GDM1 (cell line): ENCODE data around the gene GALNT5.
"Not testable (repeated sequence)": the region's sequence is repeated elsewhere in the genome, so short reads cannot be mapped to it uniquely, and the experiment has no call there.

ENCODE experiments used
- DNase-seq: peaks from one replicate; lab custom pipeline; 2025; lab: John Stamatoyannopoulos, UW

Gene GALNT5

GRCh38 chr2:157327621-157328500 is 70.4 kb downstream of the GALNT5 start:
- DNase-seq = peak; percentile 65

- no peak for DNase-seq
Measured at GRCh38 chr2:157329524-157329923, 72.0 kb downstream of the GALNT5 start.

GRCh38 chr2:157333304-157334047 is 76.0 kb downstream of the GALNT5 start:
- DNase-seq = no peak

GRCh38 chr2:157334335-157334734 is 76.8 kb downstream of the GALNT5 start:
- DNase-seq = no peak

- no peak for DNase-seq
Measured at GRCh38 chr2:157334797-157335196, 77.3 kb downstream of the GALNT5 start.

GRCh38 chr2:157336137-157337010 is 78.9 kb downstream of the GALNT5 start:
- DNase-seq = no peak

GRCh38 chr2:157337978-157338377 is 80.5 kb downstream of the GALNT5 start:
- no peak for DNase-seq

GRCh38 chr2:157339965-157340655 is 82.6 kb downstream of the GALNT5 start:
- DNase-seq = no peak

- not testable (repeated sequence) for DNase-seq
Measured at GRCh38 chr2:157341381-157341780, 83.9 kb downstream of the GALNT5 start.

- no peak for DNase-seq
Measured at GRCh38 chr2:157345647-157346389, 88.3 kb downstream of the GALNT5 start.

GRCh38 chr2:157348291-157348921 is 90.9 kb downstream of the GALNT5 start:
- DNase-seq = no peak

GRCh38 chr2:157349949-157350515 is 92.5 kb downstream of the GALNT5 start:
- no peak for DNase-seq

GRCh38 chr2:157355618-157356017 is 98.1 kb downstream of the GALNT5 start:
- DNase-seq = no peak

GRCh38 chr2:157359628-157360027 is 102.1 kb downstream of the GALNT5 start:
- no peak for DNase-seq

GRCh38 chr2:157361526-157361925 is 104.0 kb downstream of the GALNT5 start:
- DNase-seq = no peak

GRCh38 chr2:157362627-157363026 is 105.1 kb downstream of the GALNT5 start:
- DNase-seq = no peak

GRCh38 chr2:157363612-157364101 is 106.2 kb downstream of the GALNT5 start:
- DNase-seq = no peak
